NCI-H187 (cell line): ENCODE measurements around the gene USP15.

Experiments
- DNase-seq, 2 experiments: peaks; one replicate each; lab custom pipeline; 2025; lab: John Stamatoyannopoulos, UW

Gene USP15

GRCh38 chr12:62282057-62282774, 22.0 kb downstream of the USP15 start:
- DNase-seq = no peak

- no peak for DNase-seq
Observed at GRCh38 chr12:62284749-62285148, 24.5 kb downstream of the USP15 start.

- no peak for DNase-seq
Observed at GRCh38 chr12:62285284-62285683, 25.1 kb downstream of the USP15 start.

- no peak for DNase-seq
Observed at GRCh38 chr12:62288328-62288727, 28.1 kb downstream of the USP15 start.

GRCh38 chr12:62290846-62291245, 30.6 kb downstream of the USP15 start:
- no peak for DNase-seq

GRCh38 chr12:62291864-62292760, 31.9 kb downstream of the USP15 start:
- no peak for DNase-seq

GRCh38 chr12:62292761-62293344, 32.6 kb downstream of the USP15 start:
- no peak for DNase-seq

GRCh38 chr12:62294378-62294777, 34.2 kb downstream of the USP15 start:
- no peak for DNase-seq

- DNase-seq = no peak
Observed at GRCh38 chr12:62296001-62296400, 35.8 kb downstream of the USP15 start.

GRCh38 chr12:62297321-62297720, 37.1 kb downstream of the USP15 start:
- DNase-seq = no peak

- DNase-seq = peak in 1 of 2 experiments; percentile 11
Observed at GRCh38 chr12:62299617-62300016, 39.4 kb downstream of the USP15 start.

- DNase-seq = no peak
Observed at GRCh38 chr12:62301080-62301798, 41.0 kb downstream of the USP15 start.

- no peak for DNase-seq
Observed at GRCh38 chr12:62301799-62302133, 41.6 kb downstream of the USP15 start.

- DNase-seq = no peak
Observed at GRCh38 chr12:62304560-62304959, 44.4 kb downstream of the USP15 start.

- DNase-seq = no peak
Observed at GRCh38 chr12:62305778-62306177, 45.6 kb downstream of the USP15 start.

GRCh38 chr12:62306569-62307530, 46.6 kb downstream of the USP15 start:
- no peak for DNase-seq

GRCh38 chr12:62308201-62308600, 48.0 kb downstream of the USP15 start:
- DNase-seq = no peak

- no peak for DNase-seq
Observed at GRCh38 chr12:62313727-62314380, 53.6 kb downstream of the USP15 start.

GRCh38 chr12:62317017-62317416, 56.8 kb downstream of the USP15 start:
- DNase-seq = no peak

- DNase-seq = no peak
Observed at GRCh38 chr12:62319058-62319457, 58.9 kb downstream of the USP15 start.

GRCh38 chr12:62320054-62320453, 59.9 kb downstream of the USP15 start:
- DNase-seq = no peak
